NOMO-1 treated with DMSO at 0.1 percent for 48 hours (cell line): ENCODE measurements around the gene PPP1CA.
A peak's percentile ranks its signal among the peaks of the same experiment; 100 is the strongest.
"Not testable (repeated sequence)": the region's sequence is repeated elsewhere in the genome, so short reads cannot be mapped to it uniquely, and the experiment has no call there.

Experiments used
- DNase-seq: peaks from one replicate; lab custom pipeline; 2025; ENCODE audit not compliant: unreplicated experiment; lab: John Stamatoyannopoulos, UW

The PPP1CA gene

GRCh38 chr11:67435031-67435726 is 33.5 kb upstream of the PPP1CA start:
- no peak for DNase-seq

GRCh38 chr11:67434395-67434881 is 32.8 kb upstream of the PPP1CA start:
- no peak for DNase-seq

GRCh38 chr11:67433536-67434394 is 32.1 kb upstream of the PPP1CA start:
- no peak for DNase-seq

- no peak for DNase-seq
These were observed 31.1 kb upstream of the PPP1CA start for GRCh38 chr11:67432655-67433349.

GRCh38 chr11:67431346-67432249 is 29.9 kb upstream of the PPP1CA start:
- DNase-seq, result no peak

GRCh38 chr11:67429722-67430121 is 28.1 kb upstream of the PPP1CA start:
- no peak for DNase-seq

- no peak for DNase-seq
These were observed 27.5 kb upstream of the PPP1CA start for GRCh38 chr11:67429038-67429668.

- DNase-seq, result peak; percentile 93
These were observed 26.7 kb upstream of the PPP1CA start, which contains the start of gene RPS6KB2 for GRCh38 chr11:67428052-67429001. RPS6KB2 (plus strand) TSS chr11:67428494; CDS start chr11:67428546, 52 bp downstream.

- DNase-seq, result not testable (repeated sequence)
These were observed 25.8 kb upstream of the PPP1CA start for GRCh38 chr11:67427364-67427859.

- no peak for DNase-seq
These were observed 22.4 kb upstream of the PPP1CA start for GRCh38 chr11:67423891-67424613.

- DNase-seq, result no peak
These were observed 21.8 kb upstream of the PPP1CA start for GRCh38 chr11:67423466-67423865.

GRCh38 chr11:67422891-67423290 is 21.2 kb upstream of the PPP1CA start:
- DNase-seq, result no peak

- DNase-seq, result no peak
These were observed 19.9 kb upstream of the PPP1CA start for GRCh38 chr11:67421430-67422031.

GRCh38 chr11:67420646-67421429 is 19.2 kb upstream of the PPP1CA start:
- peak; percentile 81 for DNase-seq

- DNase-seq, result no peak
These were observed 18.5 kb upstream of the PPP1CA start for GRCh38 chr11:67420147-67420645.

GRCh38 chr11:67419325-67420049 is 17.8 kb upstream of the PPP1CA start:
- no peak for DNase-seq
